ENCODE measurements around the gene SUMF2.
A peak's percentile ranks its signal among the peaks of the same experiment; 100 is the strongest.
"Not testable (repeated sequence)": the region's sequence is repeated elsewhere in the genome, so short reads cannot be mapped to it uniquely, and the experiment has no call there.

The SUMF2 gene

DNA sequence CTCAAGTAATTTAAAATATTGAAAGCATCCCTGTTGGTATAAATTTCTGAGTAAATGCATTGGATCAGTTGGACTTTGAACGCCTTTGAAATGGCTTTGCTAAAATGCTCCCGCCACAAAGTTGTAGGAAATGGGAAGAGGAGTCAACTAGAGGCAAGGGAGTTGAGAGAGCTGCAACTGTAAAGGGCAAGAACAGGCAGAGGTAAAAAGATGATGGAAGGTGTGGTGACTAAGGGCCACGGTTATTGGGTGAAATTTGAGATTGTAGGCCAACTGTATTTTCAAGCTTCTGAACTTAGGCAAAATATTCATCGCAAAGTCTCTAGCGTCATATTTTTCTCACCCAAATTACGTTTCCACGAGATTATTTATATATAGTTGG lies 595 bp upstream of the SUMF2 start:
- DNase-seq (ENCODE audit: low spot score): no peak

GRCh38 chr7:56066376-56066775 lies 2.3 kb downstream of the SUMF2 start:
- not testable (repeated sequence) for DNase-seq (ENCODE audit: low spot score)

DNA sequence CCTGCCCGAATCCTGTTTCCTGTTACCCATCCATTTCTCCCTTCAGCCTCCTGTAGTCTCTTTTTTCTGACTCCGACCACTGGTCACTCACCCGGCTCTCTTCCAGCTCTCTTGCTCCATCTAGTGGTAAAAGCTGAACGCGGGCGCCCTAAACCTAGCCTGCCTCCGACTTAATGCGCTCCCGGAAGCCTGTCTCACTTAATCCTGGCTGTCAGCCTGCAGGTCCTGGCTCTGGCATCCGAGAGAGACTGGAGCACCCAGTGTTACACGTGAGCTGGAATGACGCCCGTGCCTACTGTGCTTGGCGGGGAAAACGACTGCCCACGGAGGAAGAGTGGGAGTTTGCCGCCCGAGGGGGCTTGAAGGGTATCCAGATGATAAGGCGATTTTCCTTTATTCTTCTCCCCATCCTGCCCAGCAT lies 10.3 kb downstream of the SUMF2 start:
- peak; percentile 86 for DNase-seq (ENCODE audit: low spot score)

DNA sequence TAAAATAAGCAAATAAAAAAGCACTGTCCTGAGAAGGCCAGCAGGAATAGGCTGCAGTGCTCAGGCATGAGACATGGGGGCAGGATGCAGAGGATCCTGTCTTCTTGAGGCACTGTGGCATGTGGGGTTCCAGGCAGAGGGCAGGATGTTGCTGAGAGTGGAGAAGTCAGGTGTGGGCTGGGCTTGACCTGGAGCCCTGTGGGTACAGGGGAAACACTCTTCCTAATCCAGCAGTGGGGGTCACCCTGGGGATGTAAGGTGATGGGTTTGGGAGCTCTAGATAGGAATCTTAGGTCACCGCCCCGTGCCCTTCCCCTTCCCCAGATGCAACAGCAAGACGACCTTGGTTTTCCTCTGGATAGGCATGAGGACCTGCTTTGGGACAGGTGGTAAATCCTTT lies 13.6 kb downstream of the SUMF2 start:
- DNase-seq (ENCODE audit: low spot score): no peak

GRCh38 chr7:56078196-56078595 lies 14.1 kb downstream of the SUMF2 start:
- no peak for DNase-seq (ENCODE audit: low spot score)

DNA sequence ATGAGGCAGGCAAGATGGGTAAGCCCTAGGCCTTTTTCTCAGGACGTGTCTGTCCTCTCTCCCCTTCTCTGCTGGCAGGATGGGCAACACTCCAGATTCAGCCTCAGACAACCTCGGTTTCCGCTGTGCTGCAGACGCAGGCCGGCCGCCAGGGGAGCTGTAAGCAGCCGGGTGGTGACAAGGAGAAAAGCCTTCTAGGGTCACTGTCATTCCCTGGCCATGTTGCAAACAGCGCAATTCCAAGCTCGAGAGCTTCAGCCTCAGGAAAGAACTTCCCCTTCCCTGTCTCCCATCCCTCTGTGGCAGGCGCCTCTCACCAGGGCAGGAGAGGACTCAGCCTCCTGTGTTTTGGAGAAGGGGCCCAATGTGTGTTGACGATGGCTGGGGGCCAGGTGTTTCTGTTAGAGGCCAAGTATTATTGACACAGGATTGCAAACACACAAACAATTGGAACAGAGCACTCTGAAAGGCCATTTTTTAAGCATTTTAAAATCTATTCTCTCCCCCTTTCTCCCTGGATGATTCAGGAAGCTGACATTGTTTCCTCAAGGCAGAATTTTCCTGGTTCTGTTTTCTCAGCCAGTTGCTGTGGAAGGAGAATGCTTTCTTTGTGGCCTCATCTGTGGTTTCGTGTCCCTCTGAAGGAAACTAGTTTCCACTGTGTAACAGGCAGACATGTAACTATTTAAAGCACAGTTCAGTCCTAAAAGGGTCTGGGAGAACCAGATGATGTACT lies 15.5 kb downstream of the SUMF2 start:
- DNase-seq (ENCODE audit: low spot score): no peak

- not testable (repeated sequence) for DNase-seq (ENCODE audit: low spot score)
Observed at GRCh38 chr7:56080726-56081435, 16.8 kb downstream of the SUMF2 start.

DNA sequence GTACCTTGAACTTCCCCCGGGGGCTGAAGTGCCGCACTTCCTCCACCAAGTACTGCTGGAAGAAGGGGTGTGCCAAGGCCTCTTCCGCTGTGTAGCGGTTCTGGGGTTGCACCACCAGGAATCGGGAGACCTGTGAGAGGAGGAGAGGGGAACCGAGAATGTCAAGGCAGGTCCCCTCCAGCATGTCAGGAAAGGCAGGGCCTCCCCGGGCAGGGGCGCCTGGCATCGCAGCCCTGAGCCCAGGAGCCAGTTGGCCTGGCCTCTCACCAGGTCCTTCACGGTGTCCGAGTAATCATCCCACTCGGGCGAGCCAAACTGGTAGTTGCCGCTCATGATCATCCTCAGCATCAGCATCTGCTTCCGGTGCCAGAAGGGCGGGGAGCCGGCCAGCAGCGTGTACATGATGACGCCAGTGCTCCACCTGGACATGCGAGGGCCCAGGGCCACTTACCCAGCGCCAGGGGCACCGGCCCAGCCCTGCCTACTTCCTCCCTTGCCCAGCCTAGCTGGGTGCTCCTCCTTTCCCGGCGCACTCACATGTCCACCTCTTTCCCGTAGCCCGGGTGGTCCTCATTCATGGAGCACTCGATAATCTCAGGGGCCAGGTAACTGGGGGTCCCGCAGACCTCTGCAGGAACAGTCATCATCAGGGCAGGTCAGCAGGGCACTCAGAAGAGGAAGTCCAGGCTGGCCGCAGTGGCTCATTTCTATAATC lies 17.7 kb downstream of the SUMF2 start:
- DNase-seq (ENCODE audit: low spot score): no peak

GRCh38 chr7:56083150-56083785 lies 19.2 kb downstream of the SUMF2 start:
- DNase-seq (ENCODE audit: low spot score): no peak

DNA sequence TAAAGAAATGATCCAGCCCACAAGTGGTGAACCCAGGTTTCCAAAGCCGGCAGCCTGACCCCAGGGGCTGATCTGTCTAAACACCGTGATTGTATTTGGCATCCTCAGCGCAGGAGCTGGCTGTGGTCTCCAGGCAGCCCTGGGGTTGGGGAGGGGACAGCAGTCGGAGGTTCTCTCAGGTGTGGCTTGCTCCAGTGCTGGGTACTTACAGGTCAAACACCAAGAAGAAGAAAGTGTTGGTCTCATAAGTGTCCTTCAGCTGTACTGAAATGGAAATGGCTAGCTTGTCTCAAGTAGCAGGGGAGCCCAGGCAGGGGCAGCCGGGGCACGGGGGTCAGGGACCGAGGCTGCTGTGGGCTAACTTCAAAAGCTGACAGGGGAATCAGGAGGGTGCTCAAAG lies 22.7 kb downstream of the SUMF2 start:
- DNase-seq (ENCODE audit: low spot score): no peak

DNA sequence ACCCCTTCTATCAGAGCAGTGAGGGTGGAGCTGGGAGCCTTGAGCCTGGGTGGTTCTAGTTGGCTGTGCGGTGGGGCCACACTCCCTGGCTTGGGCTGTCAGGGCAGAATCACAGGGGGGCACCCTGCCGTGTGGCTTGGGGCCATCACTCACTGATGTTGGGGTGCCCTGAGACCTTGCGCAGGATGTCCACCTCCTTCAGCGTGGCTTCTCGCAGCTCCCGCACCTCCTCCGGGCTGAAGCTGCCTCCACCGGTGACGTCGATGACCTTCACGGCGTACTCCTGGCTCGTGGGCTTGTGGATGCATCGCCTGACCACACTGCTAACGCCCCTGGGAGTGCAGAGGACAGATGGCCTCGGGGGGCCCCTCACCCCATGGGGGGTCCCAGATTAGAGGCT lies 23.4 kb downstream of the SUMF2 start:
- no peak for DNase-seq (ENCODE audit: low spot score)

GRCh38 chr7:56091591-56091990 lies 27.5 kb downstream of the SUMF2 start:
- no peak for DNase-seq (ENCODE audit: low spot score)

DNA sequence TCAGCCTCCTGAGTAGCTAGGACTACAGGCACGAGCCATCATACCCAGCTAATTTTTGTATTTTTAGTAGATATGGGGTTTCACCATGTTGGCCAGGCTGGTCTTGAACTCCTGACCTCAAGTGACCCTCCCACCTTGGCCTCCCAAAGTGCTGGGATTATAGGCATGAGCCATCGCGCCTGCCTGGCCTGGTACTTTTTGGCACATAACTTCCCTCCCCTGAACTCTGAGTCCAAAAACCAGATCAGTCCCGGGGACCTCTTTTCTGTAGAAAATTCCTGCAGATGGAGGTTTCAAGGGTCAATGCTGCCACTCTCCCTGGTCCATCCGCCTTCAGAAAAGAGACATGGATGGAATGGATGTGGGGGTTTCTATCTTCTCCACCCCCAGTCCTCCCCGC lies 28.3 kb downstream of the SUMF2 start:
- DNase-seq (ENCODE audit: low spot score): not testable (repeated sequence)

DNA sequence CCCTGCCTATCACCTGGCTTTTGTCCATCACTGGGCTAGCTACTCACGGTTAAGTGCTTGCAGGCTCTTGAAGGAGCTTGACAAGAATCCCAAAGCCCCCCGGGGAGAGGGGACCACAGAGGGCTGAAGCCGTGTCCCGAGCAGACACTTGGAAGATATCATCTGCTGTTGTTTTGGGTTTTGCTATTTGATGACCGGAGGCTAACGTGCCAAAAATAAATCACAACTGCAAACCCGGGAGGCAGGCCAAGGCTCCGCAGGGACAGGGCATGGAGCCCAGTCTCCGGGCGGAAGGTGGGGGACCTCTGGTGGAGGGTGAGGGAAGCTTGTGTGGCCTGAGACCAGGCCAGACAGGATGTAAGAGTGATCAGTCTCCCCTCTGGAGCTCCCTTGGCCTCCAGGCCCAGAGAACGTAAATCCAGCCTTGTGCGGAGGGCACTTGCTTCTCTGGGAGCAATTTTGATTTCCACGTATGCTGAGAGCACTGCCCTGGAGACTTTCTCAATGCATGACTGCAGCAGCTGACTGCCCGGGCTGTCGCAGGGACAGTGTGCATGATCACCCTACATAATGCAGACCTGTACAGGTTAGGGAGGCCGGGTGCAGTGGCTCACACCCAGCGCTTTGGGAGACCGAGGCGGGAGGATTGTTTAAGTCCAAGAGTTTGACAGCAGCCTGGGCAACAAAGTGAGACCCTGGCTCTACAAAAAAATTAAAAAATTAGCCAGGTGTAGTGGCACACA lies 28.9 kb downstream of the SUMF2 start, which contains the start of gene PHKG1:
Gene PHKG1 (minus strand): TSS at position 164 of the 743 bp plus-strand sequence. CDS start 4,011 bp downstream, outside the sequence.
- no peak for DNase-seq (ENCODE audit: low spot score)

GRCh38 chr7:56097700-56098099 lies 33.6 kb downstream of the SUMF2 start:
- DNase-seq (ENCODE audit: low spot score): peak; percentile 62

DNA sequence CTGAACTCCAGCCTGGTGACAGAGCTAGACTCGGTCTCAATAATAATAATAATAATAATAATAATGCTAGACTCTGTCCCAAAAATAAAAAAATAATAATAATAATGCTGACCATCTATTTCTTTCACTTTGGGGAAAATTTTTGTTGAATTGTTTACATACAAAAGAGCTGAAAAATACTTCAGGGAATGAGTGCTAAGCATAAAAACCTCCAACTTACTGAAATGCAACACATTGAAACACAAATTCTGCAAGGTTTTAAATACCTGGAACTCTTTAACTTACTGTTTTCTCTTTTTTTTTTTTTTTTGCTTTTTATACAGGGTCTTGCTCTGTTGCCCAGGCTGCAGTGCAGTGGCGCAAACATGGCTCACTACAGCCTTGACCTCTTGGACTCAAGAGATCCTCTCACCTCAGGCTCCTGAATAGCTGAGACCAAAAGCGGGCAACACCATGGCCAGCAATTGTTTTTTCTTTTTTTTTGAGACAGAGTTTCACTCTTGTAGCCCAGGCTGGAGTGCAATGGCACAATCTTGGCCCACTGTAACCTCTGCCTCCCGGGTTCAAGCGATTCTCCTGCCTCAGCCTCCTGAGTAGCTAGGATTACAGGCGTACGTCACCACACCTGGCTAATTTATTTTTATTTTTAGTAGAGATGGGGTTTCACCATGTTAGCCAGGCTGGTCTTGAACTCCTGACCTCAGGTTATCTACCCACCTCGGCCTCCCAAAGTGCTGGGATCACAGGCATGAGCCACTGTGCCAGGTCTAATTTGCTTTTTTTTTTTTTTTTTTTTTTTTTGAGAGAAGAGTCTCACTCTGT lies 34.3 kb downstream of the SUMF2 start:
- not testable (repeated sequence) for DNase-seq (ENCODE audit: low spot score)

- DNase-seq (ENCODE audit: low spot score): no peak
Observed at GRCh38 chr7:56099653-56100052, 35.6 kb downstream of the SUMF2 start.

- DNase-seq (ENCODE audit: low spot score): not testable (repeated sequence)
Observed at GRCh38 chr7:56104138-56104537, 40.1 kb downstream of the SUMF2 start.

GRCh38 chr7:56105508-56105907 lies 41.4 kb downstream of the SUMF2 start:
- DNase-seq (ENCODE audit: low spot score): peak; percentile 47

Data from hematopoietic multipotent progenitor cell treated with erythropoietin and hydrocortisone succinate and interleukin-3 and kit ligand, for 17 days (in vitro differentiated cells).